Esophagus muscularis mucosa (tissue), 4 donors: Measurements from ENCODE around the gene CNBD2. TPM values are rescaled to one million over a fixed set of nuclear protein-coding genes. Genes with fewer than 3 reads are reported as not detected.
"Not testable (repeated sequence)": the region's sequence is repeated elsewhere in the genome, so short reads cannot be mapped to it uniquely, and the experiment has no call there.

Experiments
- DNase-seq: peaks from one replicate; pipeline ENCODE4 v3.0.0-alpha.2; 2017; ENCODE audit errors: extremely low spot score
- H3K27ac ChIP-seq, 4 donors: fragments of 200-600 bp; sonication (generic); replicated peaks in 1 of 4; 1 replicate in 3 of 4; 2 replicates in 1 of 4; pipeline ENCODE4 v1.5.1; 2016 to 2019; ENCODE audit warnings: mild to moderate bottlenecking in 1 of 4
- H3K27me3 ChIP-seq, 4 donors: fragments of 200-600 bp; sonication (generic); one replicate each; pipeline versions ENCODE4 v1.5.1 to v1.6.0; 2016 to 2019
- H3K36me3 ChIP-seq, 4 donors: fragments of 200-600 bp; sonication (generic); one replicate each; pipeline ENCODE4 v1.5.1; 2016 to 2019
- H3K4me1 ChIP-seq, 4 donors: fragments of 200-600 bp; sonication (generic); one replicate each; pipeline ENCODE4 v1.5.1; 2016 to 2019
- H3K4me3 ChIP-seq, 4 donors: fragments of 200-600 bp; sonication (generic); 1 replicate in 2 of 4; 2 replicates in 2 of 4; pipeline ENCODE4 v1.5.1; 2016 to 2019; ENCODE audit warnings: mild to moderate bottlenecking in 4 of 4, moderate library complexity in 1 of 4
- H3K9me3 ChIP-seq, 4 donors: fragments of 200-600 bp; sonication (generic); 1 replicate in 3 of 4; 2 replicates in 1 of 4; pipeline ENCODE4 v1.5.1; 2016 to 2019
- EP300 ChIP-seq: sonication (generic); formaldehyde crosslinking; IDR thresholded peaks from one replicate; pipeline ENCODE4 v1.6.1; 2017; ENCODE audit warnings: antibody characterized with exemption
- POLR2A ChIP-seq: fragments of 450-650 bp; IDR thresholded peaks from one replicate; pipeline ENCODE4 v1.6.1; 2017; ENCODE audit warnings: antibody characterized with exemption, moderate library complexity, mild to moderate bottlenecking, low read depth
- POLR2AphosphoS5 ChIP-seq, 2 donors: sonication (generic); formaldehyde crosslinking; IDR thresholded peaks; one replicate each; pipeline ENCODE4 v1.6.1; 2017; ENCODE audit warnings: antibody characterized with exemption in 2 of 2
- WGBS: methylation state at CpG from one replicate; pipeline ENCODE4 v1.1.5; 2018; 5-methylcytosine and 5-hydroxymethylcytosine counted together
- intact Hi-C: fragments of 100-400 bp; cut with DNase I; formaldehyde crosslinking; loops from one replicate; pipeline ENCODE4 v1.15.1; 2023
- small RNA-seq, 3 donors: library from RNA; depleted of rRNA; stranded (forward); fragments of <200 nt; gene quantifications; one replicate each; pipeline ENCODE3, GENCODE V24; 2016
- total RNA-seq, 4 donors: library from RNA; depleted of rRNA; stranded (reverse); fragments of >200 nt; gene quantifications; one replicate each; pipeline versions ENCODE4 v1.1.0 to v1.2.1, GENCODE V29; 2016
- TF ChIP-seq, protein P1 (sequence below), 3 experiments: fragments of 200-600 bp in 2 of 3; fragments of 450-650 bp in 1 of 3; sonication (generic) in 2 of 3; IDR thresholded peaks; one replicate each; pipeline ENCODE4 v1.5.1; 2017 to 2019; ENCODE audit warnings: antibody characterized with exemption in 3 of 3, mild to moderate bottlenecking in 2 of 3, moderate library complexity in 1 of 3

CNBD2 gene
- total RNA-seq, 4 donors from 2014 or later: 4.2 to 7.1 (median 4.7) TPM

DNA sequence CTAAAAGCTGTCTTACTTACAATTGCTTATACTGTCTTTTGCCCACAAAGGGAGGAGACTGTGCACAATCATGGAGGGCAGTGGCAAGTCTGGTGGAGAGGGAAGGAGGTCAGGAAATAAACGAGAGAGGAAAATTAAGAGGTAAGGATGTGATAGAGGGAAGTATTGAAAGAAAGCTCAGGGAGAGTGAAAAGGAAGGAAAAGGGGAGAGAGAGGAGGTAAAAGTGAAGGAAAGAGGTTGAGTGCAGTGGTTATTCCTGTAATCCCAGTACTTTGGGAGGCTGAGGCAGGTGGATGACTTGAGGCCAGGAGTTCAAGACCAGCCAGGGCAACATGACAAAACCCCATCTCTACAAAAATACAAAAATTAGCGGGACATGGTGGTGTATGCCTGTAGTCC lies 103.5 kb downstream of the CNBD2 start:
- DNase-seq: no peak
- no peaks in the 10 kb centered on the region for H3K36me3 ChIP-seq
- no peak overlapping the region for H3K27ac ChIP-seq
- H3K4me3 ChIP-seq: no peak overlapping the region
- WGBS: 72% methylated on average over 2 of the region's 2 CpGs
- no peaks in the 10 kb centered on the region for H3K9me3 ChIP-seq
- TF ChIP-seq, protein P1, sequence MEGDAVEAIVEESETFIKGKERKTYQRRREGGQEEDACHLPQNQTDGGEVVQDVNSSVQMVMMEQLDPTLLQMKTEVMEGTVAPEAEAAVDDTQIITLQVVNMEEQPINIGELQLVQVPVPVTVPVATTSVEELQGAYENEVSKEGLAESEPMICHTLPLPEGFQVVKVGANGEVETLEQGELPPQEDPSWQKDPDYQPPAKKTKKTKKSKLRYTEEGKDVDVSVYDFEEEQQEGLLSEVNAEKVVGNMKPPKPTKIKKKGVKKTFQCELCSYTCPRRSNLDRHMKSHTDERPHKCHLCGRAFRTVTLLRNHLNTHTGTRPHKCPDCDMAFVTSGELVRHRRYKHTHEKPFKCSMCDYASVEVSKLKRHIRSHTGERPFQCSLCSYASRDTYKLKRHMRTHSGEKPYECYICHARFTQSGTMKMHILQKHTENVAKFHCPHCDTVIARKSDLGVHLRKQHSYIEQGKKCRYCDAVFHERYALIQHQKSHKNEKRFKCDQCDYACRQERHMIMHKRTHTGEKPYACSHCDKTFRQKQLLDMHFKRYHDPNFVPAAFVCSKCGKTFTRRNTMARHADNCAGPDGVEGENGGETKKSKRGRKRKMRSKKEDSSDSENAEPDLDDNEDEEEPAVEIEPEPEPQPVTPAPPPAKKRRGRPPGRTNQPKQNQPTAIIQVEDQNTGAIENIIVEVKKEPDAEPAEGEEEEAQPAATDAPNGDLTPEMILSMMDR (IDR thresholded peaks at IDR 0.05): no peak
- no peak for TF ChIP-seq POLR2AphosphoS5 (IDR thresholded peaks at IDR 0.05)
- TF ChIP-seq EP300: no peak
- no peak for TF ChIP-seq POLR2A
- H3K27me3 ChIP-seq: no peaks in the 10 kb centered on the region
- intact Hi-C loops: no loop called here
- no peaks in the 10 kb centered on the region for H3K4me1 ChIP-seq

DNA sequence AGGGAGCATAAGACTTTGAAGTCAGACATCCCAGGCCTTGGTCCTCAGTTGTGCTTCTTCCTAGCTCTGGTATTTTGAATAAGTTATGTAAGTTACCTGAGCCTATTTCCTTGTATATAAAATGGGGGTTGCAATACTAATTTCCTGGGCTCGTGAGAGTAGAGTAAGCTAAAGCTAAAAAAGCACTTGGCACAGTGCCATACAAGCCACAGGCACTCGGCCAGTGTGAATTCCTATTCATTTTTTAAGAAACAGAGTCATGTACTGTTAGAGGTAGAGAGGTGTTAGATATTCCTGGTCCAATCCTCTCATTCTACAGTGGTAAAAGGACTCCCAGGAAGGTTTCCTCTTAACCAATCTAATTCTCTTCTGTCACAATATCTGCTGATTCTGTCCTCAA lies 106.6 kb downstream of the CNBD2 start:
- DNase-seq: no peak
- WGBS: 0% methylated on average over 2 of the region's 2 CpGs

DNA sequence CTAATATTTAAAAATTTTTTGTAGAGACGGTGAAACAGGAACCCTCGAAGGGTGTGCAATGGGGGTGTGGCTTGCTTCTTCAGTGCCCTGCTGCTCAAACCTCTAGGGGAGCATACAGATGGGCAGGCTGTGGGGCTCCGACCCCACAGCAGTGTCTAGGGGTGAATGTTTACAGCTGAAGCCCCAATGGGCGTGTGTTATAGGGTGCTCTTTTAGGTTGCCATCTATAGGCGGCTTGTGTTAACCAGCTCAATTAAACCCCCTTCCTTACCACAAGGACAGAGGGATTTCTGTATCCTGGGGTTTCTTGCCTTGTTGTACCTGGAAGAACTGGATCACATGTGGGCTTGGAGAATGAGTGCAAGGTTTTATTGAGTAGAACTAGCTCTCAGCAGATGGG lies 109.4 kb downstream of the CNBD2 start:
- WGBS: 34% methylated on average over 3 of the region's 5 CpGs
- H3K4me1 ChIP-seq, H3K36me3 ChIP-seq, H3K9me3 ChIP-seq, H3K4me3 ChIP-seq, DNase-seq, H3K27ac ChIP-seq, intact Hi-C loops: not testable (repeated sequence)
- peaks cover 0 to 20% (median 0%) of the 10 kb centered on the region in 4 donors for H3K27me3 ChIP-seq

More for the DNA sequence above, 106.6 kb downstream of the CNBD2 start:
- Histone ChIP-seq H3K4me1 (no peaks in the 10 kb centered on the region), H3K27ac (no peak overlapping the region), H3K27me3 (peaks cover 0 to 20% (median 0%) of the 10 kb centered on the region in 4 donors), H3K36me3 (no peaks in the 10 kb centered on the region), H3K4me3 (no peak overlapping the region), H3K9me3 (no peaks in the 10 kb centered on the region)
- intact Hi-C loops: no loop called here
- TF ChIP-seq, protein P1 (IDR thresholded peaks at IDR 0.05): no peak
- TF ChIP-seq POLR2A: no peak
- no peak for TF ChIP-seq POLR2AphosphoS5 (IDR thresholded peaks at IDR 0.05)
- no peak for TF ChIP-seq EP300

DNA sequence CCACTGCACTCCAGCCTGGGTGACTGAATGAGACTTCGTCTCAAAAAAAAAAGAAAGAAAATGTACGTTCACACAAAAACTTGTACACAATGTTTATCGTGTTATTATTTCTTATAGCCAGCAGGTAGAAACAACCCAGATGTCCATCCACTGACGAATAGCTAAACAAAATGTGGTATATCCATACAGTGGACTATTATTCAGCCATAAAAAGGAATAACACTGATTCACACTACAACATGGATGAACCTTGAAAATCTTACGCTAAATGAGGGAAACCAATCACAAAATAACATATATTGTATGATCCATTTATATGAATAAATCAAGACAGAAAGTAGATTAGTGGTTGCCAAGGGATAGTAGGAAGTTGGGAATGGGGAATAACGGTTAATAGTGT lies 111.1 kb downstream of the CNBD2 start:
- intact Hi-C loops: no loop called here
- Histone ChIP-seq H3K9me3 (no peaks in the 10 kb centered on the region), H3K4me3 (no peak overlapping the region), H3K27me3 (peaks cover 0 to 20% (median 0%) of the 10 kb centered on the region in 4 donors), H3K27ac (no peak overlapping the region), H3K4me1 (no peaks in the 10 kb centered on the region), H3K36me3 (no peaks in the 10 kb centered on the region)
- WGBS: 91% methylated on average over 6 of the region's 6 CpGs
- no peak for DNase-seq
- TF ChIP-seq POLR2AphosphoS5 (IDR thresholded peaks at IDR 0.05) (no peak), EP300 (no peak), POLR2A (no peak)
- TF ChIP-seq, protein P1 (IDR thresholded peaks at IDR 0.05): no peak

DNA sequence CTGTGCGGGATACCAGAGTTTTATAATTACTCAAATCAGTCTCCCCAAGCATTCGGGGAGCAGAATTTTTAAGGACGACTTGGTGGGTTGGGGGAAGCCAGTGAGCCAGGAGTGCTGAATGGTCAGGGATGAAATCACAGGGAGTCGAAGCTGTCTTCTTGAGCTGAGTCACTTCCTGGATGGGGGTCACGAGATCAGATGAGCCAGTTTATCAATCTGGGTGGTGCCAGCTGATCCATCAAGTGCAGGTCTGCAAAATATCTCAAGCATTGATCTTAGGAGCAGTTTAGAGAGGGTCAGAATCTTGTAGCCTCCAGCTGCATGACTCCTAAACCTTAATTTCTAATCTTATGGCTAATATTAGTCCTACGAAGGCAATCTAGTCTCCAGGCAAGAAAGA lies 111.6 kb downstream of the CNBD2 start:
- H3K27ac ChIP-seq, intact Hi-C loops, H3K36me3 ChIP-seq, H3K4me1 ChIP-seq, H3K4me3 ChIP-seq, DNase-seq, H3K9me3 ChIP-seq: not testable (repeated sequence)
- peaks cover 0 to 20% (median 0%) of the 10 kb centered on the region in 4 donors for H3K27me3 ChIP-seq
- 80% methylated on average over 6 of the region's 6 CpGs for WGBS

Small RNA genes lying within 50 kb of the gene (small RNA-seq; reads per million reads assigned to genes)
- gene RNU6-937P: 0 reads per million in 3 donors

Other genes with a start within 250 kb of the CNBD2 start
- 100 to 1,000 TPM; 143 to 272 (median 165) TPM for gene RBM39, start 226.3 kb upstream of the CNBD2 start, total RNA-seq
- 10 to 100 TPM; 45.9 to 62.2 (median 48.0) TPM for gene PHF20, start 196.6 kb upstream of the CNBD2 start, total RNA-seq
- 100 to 1,000 TPM in 2 of 4 donors, 10 to 100 TPM in 2; 79.7 to 138 (median 94.2) TPM for gene SCAND1, start 14.1 kb upstream of the CNBD2 start, total RNA-seq
- 10 to 100 TPM; 27.7 to 53.8 (median 34.4) TPM for gene EPB41L1, start 186.2 kb downstream of the CNBD2 start, total RNA-seq